NCI-H2029 (cell line): ENCODE results near the gene WWOX.
A peak's percentile ranks its signal among the peaks of the same experiment; 100 is the strongest.

ENCODE experiments used
- DNase-seq: peaks from one replicate; lab custom pipeline; 2025; lab: John Stamatoyannopoulos, UW

WWOX gene

GRCh38 chr16:78906135-78906534, 806.7 kb downstream of the WWOX start:
- DNase-seq, result no peak

- no peak for DNase-seq
These were observed 809.8 kb downstream of the WWOX start for GRCh38 chr16:78909226-78909625.

- no peak for DNase-seq
These were observed 816.4 kb downstream of the WWOX start for GRCh38 chr16:78915811-78916345.

- DNase-seq, result no peak
These were observed 817.6 kb downstream of the WWOX start for GRCh38 chr16:78916928-78917545.

- no peak for DNase-seq
These were observed 819.4 kb downstream of the WWOX start for GRCh38 chr16:78918805-78919305.

- DNase-seq, result no peak
These were observed 820.4 kb downstream of the WWOX start for GRCh38 chr16:78919852-78920251.

- no peak for DNase-seq
These were observed 821.2 kb downstream of the WWOX start for GRCh38 chr16:78920621-78921020.

- no peak for DNase-seq
These were observed 825.8 kb downstream of the WWOX start for GRCh38 chr16:78925083-78925767.

GRCh38 chr16:78926723-78927210, 827.3 kb downstream of the WWOX start:
- peak; percentile 7 for DNase-seq

GRCh38 chr16:78927766-78928165, 828.3 kb downstream of the WWOX start:
- DNase-seq, result no peak

GRCh38 chr16:78929841-78930240, 830.4 kb downstream of the WWOX start:
- DNase-seq, result no peak

- DNase-seq, result no peak
These were observed 831.1 kb downstream of the WWOX start for GRCh38 chr16:78930561-78930960.

- no peak for DNase-seq
These were observed 831.8 kb downstream of the WWOX start for GRCh38 chr16:78931267-78931666.

GRCh38 chr16:78931678-78932077, 832.2 kb downstream of the WWOX start:
- DNase-seq, result no peak

GRCh38 chr16:78932355-78932943, 833.0 kb downstream of the WWOX start:
- DNase-seq, result no peak

- DNase-seq, result no peak
These were observed 836.6 kb downstream of the WWOX start for GRCh38 chr16:78936060-78936459.

- DNase-seq, result no peak
These were observed 840.1 kb downstream of the WWOX start for GRCh38 chr16:78939597-78939996.

GRCh38 chr16:78942625-78943245, 843.3 kb downstream of the WWOX start:
- no peak for DNase-seq

- DNase-seq, result no peak
These were observed 845.9 kb downstream of the WWOX start for GRCh38 chr16:78945336-78945735.

GRCh38 chr16:78946556-78946955, 847.1 kb downstream of the WWOX start:
- no peak for DNase-seq

GRCh38 chr16:78950768-78951167, 851.3 kb downstream of the WWOX start:
- DNase-seq, result no peak

- no peak for DNase-seq
These were observed 853.2 kb downstream of the WWOX start for GRCh38 chr16:78952630-78953029.
